ENCODE data around the gene PRSS1.

DNA sequence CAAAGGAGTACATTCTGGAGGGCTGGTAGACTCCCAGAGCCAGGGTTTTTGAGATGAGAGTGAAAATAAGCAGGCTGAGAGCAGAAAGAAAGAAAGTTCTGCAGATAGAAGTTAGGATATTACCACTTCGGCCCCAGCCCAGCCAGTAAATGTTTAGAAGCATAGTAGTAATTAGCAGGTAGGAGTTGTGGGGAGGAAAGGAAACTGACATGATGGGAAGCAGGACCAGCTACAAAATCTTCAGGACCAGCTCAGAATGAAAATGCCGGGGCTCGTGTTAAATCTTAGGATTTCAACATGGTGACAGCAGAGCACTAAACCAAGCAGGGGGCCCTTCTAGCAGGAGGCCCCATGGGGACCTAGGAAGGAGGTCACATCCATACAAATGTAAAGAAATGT, 50.2 kb downstream of the PRSS1 start:
- no peak for TF ChIP-seq POLR2A (IDR thresholded peaks at IDR 0.05)
- TF ChIP-seq, protein P1, sequence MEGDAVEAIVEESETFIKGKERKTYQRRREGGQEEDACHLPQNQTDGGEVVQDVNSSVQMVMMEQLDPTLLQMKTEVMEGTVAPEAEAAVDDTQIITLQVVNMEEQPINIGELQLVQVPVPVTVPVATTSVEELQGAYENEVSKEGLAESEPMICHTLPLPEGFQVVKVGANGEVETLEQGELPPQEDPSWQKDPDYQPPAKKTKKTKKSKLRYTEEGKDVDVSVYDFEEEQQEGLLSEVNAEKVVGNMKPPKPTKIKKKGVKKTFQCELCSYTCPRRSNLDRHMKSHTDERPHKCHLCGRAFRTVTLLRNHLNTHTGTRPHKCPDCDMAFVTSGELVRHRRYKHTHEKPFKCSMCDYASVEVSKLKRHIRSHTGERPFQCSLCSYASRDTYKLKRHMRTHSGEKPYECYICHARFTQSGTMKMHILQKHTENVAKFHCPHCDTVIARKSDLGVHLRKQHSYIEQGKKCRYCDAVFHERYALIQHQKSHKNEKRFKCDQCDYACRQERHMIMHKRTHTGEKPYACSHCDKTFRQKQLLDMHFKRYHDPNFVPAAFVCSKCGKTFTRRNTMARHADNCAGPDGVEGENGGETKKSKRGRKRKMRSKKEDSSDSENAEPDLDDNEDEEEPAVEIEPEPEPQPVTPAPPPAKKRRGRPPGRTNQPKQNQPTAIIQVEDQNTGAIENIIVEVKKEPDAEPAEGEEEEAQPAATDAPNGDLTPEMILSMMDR (IDR thresholded peaks at IDR 0.05): no peak

All from upper lobe of left lung (tissue), 4 donors.